22Rv1 (cell line): ENCODE measurements around the gene LRRTM1.

Experiments
- CTCF ChIP-seq: fragments of 450-650 bp; IDR thresholded peaks from 2 replicates; pipeline ENCODE4 v1.5.1; 2017; ENCODE audit warnings: mild to moderate bottlenecking
- ZFX ChIP-seq: fragments of 450-650 bp; IDR thresholded peaks from 2 replicates; pipeline ENCODE4 v1.6.1; 2017; ENCODE audit warnings: antibody characterized with exemption, borderline replicate concordance

GRCh38 chr2:80323610-80324009 is 19.1 kb upstream of the LRRTM1 start:
- TF ChIP-seq CTCF (no peak), ZFX (no peak)
